Lung (tissue), 12 donors: Measurements from ENCODE around the gene TMEM131. TPM values are rescaled to one million over a fixed set of nuclear protein-coding genes. Genes with fewer than 3 reads are reported as not detected.

Experiments
- ATAC-seq: fragments of 200-7000 bp; cut with Tn5 transposase; one replicate; pipeline ENCODE4 v1.9.1; 2020; ENCODE audit warnings: moderate number of reproducible peaks; ENCODE audit not compliant: insufficient read depth, low FRiP score
- DNase-seq, 3 donors: peaks; one replicate each; pipeline ENCODE4 v3.0.0-alpha.2; 2013 to 2017
- H3K27ac ChIP-seq, 2 donors: one replicate each; pipeline ENCODE4 v1.5.1; 2013; ENCODE audit warnings: mild to moderate bottlenecking in 2 of 2, moderate library complexity in 2 of 2, control low read depth in 1 of 2, inconsistent platforms in 1 of 2, low read depth in 1 of 2, low read length in 1 of 2
- H3K27me3 ChIP-seq, 3 donors: one replicate each; pipeline ENCODE4 v1.5.1; 2013; ENCODE audit warnings: low read length in 2 of 3; ENCODE audit not compliant: control insufficient read depth in 3 of 3, insufficient read depth in 3 of 3
- H3K36me3 ChIP-seq, 4 donors: one replicate each; pipeline ENCODE4 v1.5.1; 2013; ENCODE audit warnings: low read length in 4 of 4, mild to moderate bottlenecking in 1 of 4, moderate library complexity in 1 of 4; ENCODE audit not compliant: control insufficient read depth in 4 of 4, insufficient read depth in 4 of 4
- H3K4me1 ChIP-seq, 5 donors: one replicate each; pipeline ENCODE4 v1.5.1; 2013; ENCODE audit warnings: low read length in 5 of 5, mild to moderate bottlenecking in 2 of 5, moderate library complexity in 1 of 5; ENCODE audit not compliant: control insufficient read depth in 5 of 5, insufficient read depth in 5 of 5
- H3K4me3 ChIP-seq: one replicate; pipeline ENCODE4 v1.5.1; 2013; ENCODE audit warnings: mild to moderate bottlenecking, control low read depth, moderate library complexity
- H3K9ac ChIP-seq, 2 donors: one replicate each; pipeline ENCODE4 v1.5.1; 2013; ENCODE audit warnings: low read length in 2 of 2, control low read depth in 1 of 2; ENCODE audit not compliant: insufficient read depth in 1 of 2
- H3K9me3 ChIP-seq, 4 donors: one replicate each; pipeline ENCODE4 v1.5.1; 2013; ENCODE audit warnings: low read length in 3 of 4, mild to moderate bottlenecking in 1 of 4, moderate library complexity in 1 of 4; ENCODE audit not compliant: control insufficient read depth in 4 of 4, insufficient read depth in 3 of 4
- WGBS, 2 donors: extraction: QIAGEN DNeasy Blood & Tissue Kit; methylation state at CpG; one replicate each; pipeline ENCODE4 v1.1.7; 2013; 5-methylcytosine and 5-hydroxymethylcytosine counted together
- polyA plus RNA-seq, 2 donors: library from polyadenylated mRNA; stranded (reverse); fragments of 200-250 nt; gene quantifications; one replicate each; pipeline ENCODE4 v1.2.1, GENCODE V29; 2013
- total RNA-seq, 2 donors: library from RNA; depleted of rRNA in 1 of 2; stranded (reverse); fragments of >200 nt in 1 of 2; gene quantifications; one replicate each; pipeline ENCODE4 v1.2.1, GENCODE V29; 2014 to 2021
- TF ChIP-seq, protein P1 (sequence below): IDR thresholded peaks from 2 replicates; pipeline ENCODE4 v1.5.1; 2012; ENCODE audit warnings: mild to moderate bottlenecking; ENCODE audit errors: control extremely low read depth, extremely low read depth
- donor health status: control.
- donor health status: control.
- donor health status: Bipolar disorder and iron deficiency.
- donor health status: healthy.
- donor health status: DM: yes; HTN: yes; CAD: no.

Gene TMEM131
- total and polyA plus RNA-seq, 4 donors: 9.3 to 54.0 (median 23.7) TPM

- DNase-seq (no peak), ATAC-seq (no peak)
- TF ChIP-seq, protein P1, sequence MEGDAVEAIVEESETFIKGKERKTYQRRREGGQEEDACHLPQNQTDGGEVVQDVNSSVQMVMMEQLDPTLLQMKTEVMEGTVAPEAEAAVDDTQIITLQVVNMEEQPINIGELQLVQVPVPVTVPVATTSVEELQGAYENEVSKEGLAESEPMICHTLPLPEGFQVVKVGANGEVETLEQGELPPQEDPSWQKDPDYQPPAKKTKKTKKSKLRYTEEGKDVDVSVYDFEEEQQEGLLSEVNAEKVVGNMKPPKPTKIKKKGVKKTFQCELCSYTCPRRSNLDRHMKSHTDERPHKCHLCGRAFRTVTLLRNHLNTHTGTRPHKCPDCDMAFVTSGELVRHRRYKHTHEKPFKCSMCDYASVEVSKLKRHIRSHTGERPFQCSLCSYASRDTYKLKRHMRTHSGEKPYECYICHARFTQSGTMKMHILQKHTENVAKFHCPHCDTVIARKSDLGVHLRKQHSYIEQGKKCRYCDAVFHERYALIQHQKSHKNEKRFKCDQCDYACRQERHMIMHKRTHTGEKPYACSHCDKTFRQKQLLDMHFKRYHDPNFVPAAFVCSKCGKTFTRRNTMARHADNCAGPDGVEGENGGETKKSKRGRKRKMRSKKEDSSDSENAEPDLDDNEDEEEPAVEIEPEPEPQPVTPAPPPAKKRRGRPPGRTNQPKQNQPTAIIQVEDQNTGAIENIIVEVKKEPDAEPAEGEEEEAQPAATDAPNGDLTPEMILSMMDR: no peak
- no peak overlapping the region for H3K9ac ChIP-seq
- H3K4me1 ChIP-seq: peaks cover 0 to 5% (median 3%) of the 10 kb centered on the region in 5 donors
- WGBS, 2 donors: 81 to 86% methylated on average over 3 of the region's 3 CpGs
- no peak overlapping the region for H3K4me3 ChIP-seq
- H3K9me3 ChIP-seq: no peaks in the 10 kb centered on the region
- H3K27ac ChIP-seq: no peak overlapping the region
- no peaks in the 10 kb centered on the region for H3K36me3 ChIP-seq
- H3K27me3 ChIP-seq: no peaks in the 10 kb centered on the region
Measured at GRCh38 chr2:97950329-97951154, 45.2 kb downstream of the TMEM131 start.

DNA sequence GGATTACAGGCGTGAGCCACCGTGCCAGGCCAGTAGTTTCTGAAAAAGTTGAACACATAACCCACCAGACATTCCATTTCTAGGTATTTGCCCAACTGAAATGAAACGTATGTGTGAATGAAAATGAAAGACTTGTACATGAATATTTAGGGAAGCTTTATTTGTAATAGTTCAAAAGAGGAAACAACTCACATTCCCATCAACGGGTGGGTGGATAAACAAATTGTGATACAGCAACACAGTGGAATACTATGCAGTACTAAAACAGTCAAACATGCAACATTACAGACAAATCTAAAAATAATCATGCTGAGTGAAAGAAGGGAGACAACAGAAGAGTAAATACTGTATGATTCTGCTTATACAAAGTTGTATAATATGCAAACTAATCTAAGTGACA is 46.8 kb downstream of the TMEM131 start:
- Histone ChIP-seq H3K9me3 (no peaks in the 10 kb centered on the region), H3K27me3 (no peaks in the 10 kb centered on the region), H3K4me3 (no peak overlapping the region), H3K9ac (no peak overlapping the region), H3K36me3 (no peaks in the 10 kb centered on the region), H3K27ac (no peak overlapping the region), H3K4me1 (peaks cover 0 to 7% (median 3%) of the 10 kb centered on the region in 5 donors)
- no peak for DNase-seq
- TF ChIP-seq, protein P1: no peak
- 49 to 75% methylated on average over 4 of the region's 4 CpGs for WGBS, 2 donors
- no peak for ATAC-seq

GRCh38 chr2:97945791-97946190 is 50.0 kb downstream of the TMEM131 start:
- no peak for DNase-seq
- TF ChIP-seq, protein P1: no peak
- Histone ChIP-seq H3K27me3 (no peaks in the 10 kb centered on the region), H3K9me3 (no peaks in the 10 kb centered on the region), H3K36me3 (no peaks in the 10 kb centered on the region), H3K4me3 (no peak overlapping the region), H3K9ac (no peak overlapping the region), H3K4me1 (peaks cover 0 to 7% (median 2%) of the 10 kb centered on the region in 5 donors), H3K27ac (no peak overlapping the region)
- ATAC-seq: no peak
- WGBS, 2 donors: 37 to 46% methylated on average over 1 of the region's 1 CpG
